ENCODE data around the gene EXOC4. TPM values are rescaled to one million over a fixed set of nuclear protein-coding genes. Genes with fewer than 3 reads are reported as not detected.

EXOC4 gene
- total RNA-seq, 1 donor from 2014 or later = 51.6 TPM

DNA sequence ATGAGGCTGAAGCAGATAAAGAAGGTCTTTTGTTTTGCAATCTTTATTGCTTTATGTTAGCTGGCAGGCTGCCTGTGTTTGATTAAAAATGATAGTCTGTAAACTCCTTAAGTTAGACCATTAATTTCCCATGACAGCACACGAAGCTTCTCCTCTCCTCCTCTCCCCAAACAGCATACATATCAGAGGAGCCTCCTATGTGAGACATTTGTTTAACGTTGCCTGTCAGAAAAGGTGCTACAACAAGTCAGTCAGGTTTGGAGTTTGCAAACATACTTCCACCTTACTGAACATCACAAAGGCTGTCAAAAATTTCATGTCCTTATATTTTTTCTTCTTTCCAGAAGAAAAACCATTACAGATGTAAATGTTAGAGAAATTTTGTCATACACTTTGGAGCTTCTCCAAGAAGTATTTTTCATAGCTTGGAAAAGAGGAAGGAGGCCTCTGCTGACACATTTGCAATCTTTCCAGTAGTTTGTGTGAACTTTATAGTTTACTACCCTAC lies 393.1 kb downstream of the EXOC4 start:
- H3K36me3 ChIP-seq (ENCODE audit: control insufficient read depth, insufficient read depth, low read length) = no peaks in the 10 kb centered on the region
- DNase-seq (ENCODE audit: low read depth) = no peak
- H3K4me3 ChIP-seq (ENCODE audit: low read depth, low read length) = no peak overlapping the region
- TF ChIP-seq, protein P1, sequence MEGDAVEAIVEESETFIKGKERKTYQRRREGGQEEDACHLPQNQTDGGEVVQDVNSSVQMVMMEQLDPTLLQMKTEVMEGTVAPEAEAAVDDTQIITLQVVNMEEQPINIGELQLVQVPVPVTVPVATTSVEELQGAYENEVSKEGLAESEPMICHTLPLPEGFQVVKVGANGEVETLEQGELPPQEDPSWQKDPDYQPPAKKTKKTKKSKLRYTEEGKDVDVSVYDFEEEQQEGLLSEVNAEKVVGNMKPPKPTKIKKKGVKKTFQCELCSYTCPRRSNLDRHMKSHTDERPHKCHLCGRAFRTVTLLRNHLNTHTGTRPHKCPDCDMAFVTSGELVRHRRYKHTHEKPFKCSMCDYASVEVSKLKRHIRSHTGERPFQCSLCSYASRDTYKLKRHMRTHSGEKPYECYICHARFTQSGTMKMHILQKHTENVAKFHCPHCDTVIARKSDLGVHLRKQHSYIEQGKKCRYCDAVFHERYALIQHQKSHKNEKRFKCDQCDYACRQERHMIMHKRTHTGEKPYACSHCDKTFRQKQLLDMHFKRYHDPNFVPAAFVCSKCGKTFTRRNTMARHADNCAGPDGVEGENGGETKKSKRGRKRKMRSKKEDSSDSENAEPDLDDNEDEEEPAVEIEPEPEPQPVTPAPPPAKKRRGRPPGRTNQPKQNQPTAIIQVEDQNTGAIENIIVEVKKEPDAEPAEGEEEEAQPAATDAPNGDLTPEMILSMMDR (IDR thresholded peaks at IDR 0.05; ENCODE audit: insufficient read depth, low read length, poor library complexity, severe bottlenecking) = no peak
- H3K27me3 ChIP-seq (ENCODE audit: control insufficient read depth, insufficient read depth, low read length) = no peaks in the 10 kb centered on the region

DNA sequence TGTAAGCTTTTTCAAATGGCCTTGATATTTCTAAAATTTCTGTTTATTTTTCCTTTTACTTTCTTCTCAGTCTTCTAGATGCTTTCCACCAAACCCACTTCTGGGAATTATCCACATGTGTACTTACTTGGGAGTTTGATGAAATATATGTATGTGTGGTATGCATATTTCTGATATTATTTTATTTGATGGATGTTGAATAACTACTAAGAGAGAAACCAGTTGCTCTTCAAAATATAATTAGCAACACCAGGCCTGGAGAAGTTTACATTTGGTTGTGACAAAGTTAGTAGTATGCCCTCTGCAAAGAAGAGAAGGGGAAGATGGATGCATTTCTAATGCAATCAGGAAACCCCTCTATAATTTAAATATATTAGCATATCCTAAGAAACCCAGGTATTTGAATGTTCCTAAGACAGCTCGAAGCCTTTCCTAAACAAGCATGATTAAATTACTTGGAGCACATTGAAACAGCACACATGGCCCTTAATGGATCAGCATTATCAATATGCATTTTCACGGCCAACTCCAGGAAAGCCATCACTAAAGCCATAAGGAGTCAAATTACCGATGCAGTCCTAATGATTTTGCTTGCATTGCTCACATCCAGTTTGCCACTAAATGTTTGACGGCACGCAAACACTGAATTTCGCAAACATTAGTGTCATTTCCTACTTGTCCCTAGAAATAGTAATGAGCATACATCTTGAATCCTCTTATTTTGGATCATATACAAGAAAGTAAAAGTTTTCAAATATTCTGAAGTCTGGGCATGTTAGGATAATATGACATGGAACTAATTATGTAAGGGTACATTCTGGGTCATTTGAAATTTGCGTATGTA lies 393.8 kb downstream of the EXOC4 start:
- no peaks in the 10 kb centered on the region for H3K36me3 ChIP-seq (ENCODE audit: control insufficient read depth, insufficient read depth, low read length)
- no peak for DNase-seq (ENCODE audit: low read depth)
- TF ChIP-seq, protein P1 (IDR thresholded peaks at IDR 0.05; ENCODE audit: insufficient read depth, low read length, poor library complexity, severe bottlenecking) = no peak
- H3K4me3 ChIP-seq (ENCODE audit: low read depth, low read length) = no peak overlapping the region
- no peaks in the 10 kb centered on the region for H3K27me3 ChIP-seq (ENCODE audit: control insufficient read depth, insufficient read depth, low read length)

DNA sequence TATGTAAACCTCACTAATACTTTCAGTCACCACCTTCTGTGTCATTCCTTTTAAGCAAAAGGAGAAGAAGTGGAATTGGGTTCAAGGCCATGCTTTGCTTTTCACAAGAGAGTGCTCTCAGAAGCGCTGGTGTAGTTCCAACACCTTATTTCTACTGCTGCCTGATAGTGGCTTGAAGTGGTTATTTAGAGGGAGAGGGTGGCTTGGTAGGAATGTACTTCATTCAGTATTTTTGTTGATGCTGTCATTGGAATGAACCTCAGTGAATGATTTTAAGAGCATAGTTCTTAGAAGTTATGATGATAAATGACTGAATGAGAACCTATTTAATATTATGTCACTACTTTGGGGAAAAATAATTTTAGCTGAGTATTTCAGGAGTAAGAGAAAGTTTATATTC lies 396.7 kb downstream of the EXOC4 start:
- no peak for DNase-seq (ENCODE audit: low read depth)
- TF ChIP-seq, protein P1 (IDR thresholded peaks at IDR 0.05; ENCODE audit: insufficient read depth, low read length, poor library complexity, severe bottlenecking) = no peak
- Histone ChIP-seq H3K27me3 (ENCODE audit: control insufficient read depth, insufficient read depth, low read length) (no peaks in the 10 kb centered on the region), H3K4me3 (ENCODE audit: low read depth, low read length) (no peak overlapping the region), H3K36me3 (ENCODE audit: control insufficient read depth, insufficient read depth, low read length) (no peaks in the 10 kb centered on the region)

DNA sequence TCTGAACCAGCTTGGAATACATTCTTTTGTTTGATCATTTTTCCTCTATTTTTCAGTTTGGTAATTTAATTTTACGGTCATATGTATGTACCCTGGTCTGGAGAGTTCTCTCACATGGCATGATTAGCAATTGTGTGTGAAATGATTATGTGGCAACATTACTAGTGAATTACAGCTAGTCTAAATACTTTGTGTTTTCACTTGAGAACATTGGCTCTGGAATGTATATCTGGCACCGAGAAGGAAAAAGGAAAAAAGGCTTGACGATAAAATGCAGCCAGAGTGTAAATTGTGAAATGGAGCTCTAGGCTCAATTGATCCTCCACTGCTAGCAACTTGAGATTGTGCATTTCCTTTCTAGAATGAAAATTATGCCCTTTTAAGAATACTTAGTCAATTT lies 397.2 kb downstream of the EXOC4 start:
- no peaks in the 10 kb centered on the region for H3K27me3 ChIP-seq (ENCODE audit: control insufficient read depth, insufficient read depth, low read length)
- TF ChIP-seq, protein P1 (IDR thresholded peaks at IDR 0.05; ENCODE audit: insufficient read depth, low read length, poor library complexity, severe bottlenecking) = no peak
- no peaks in the 10 kb centered on the region for H3K36me3 ChIP-seq (ENCODE audit: control insufficient read depth, insufficient read depth, low read length)
- H3K4me3 ChIP-seq (ENCODE audit: low read depth, low read length) = no peak overlapping the region
- DNase-seq (ENCODE audit: low read depth) = no peak

DNA sequence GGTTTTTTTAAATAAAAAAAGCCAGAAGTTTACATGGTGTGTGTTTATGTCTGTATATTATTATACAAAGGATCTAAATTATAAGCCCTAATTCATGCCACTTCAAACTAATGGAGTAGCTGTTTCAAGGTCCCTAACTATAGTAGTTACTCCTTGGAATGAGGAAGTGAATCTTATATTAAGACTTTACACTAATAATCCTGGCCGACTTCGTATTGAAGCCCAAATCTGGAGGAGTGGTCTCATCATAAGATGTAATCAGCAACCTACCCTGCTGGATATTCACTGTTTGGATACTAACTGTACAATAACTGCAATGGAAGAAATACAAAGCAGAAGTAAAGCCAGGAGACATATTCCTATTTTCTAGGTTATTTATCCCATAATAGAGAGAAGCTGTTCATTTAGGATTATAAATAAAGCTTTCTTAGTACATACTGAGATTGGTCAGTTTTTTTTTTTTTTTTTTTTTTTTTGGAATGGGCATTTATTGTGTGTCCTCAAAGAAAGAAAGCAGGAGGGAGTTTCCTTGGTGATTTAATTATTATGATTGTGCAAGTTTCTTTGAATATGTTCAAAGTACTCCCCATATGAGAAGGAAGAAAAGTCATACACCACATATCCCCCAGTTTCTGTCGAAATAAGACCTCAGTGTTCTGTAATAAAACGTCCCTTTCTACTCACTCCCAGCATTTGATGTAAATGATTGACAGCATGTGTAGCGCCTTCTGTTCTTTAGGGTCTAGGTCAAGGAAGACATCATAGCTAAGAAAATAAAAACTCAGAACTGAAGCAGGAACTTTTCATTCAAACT lies 397.8 kb downstream of the EXOC4 start:
- H3K27me3 ChIP-seq (ENCODE audit: control insufficient read depth, insufficient read depth, low read length) = no peaks in the 10 kb centered on the region
- H3K36me3 ChIP-seq (ENCODE audit: control insufficient read depth, insufficient read depth, low read length) = no peaks in the 10 kb centered on the region
- DNase-seq (ENCODE audit: low read depth) = no peak
- TF ChIP-seq, protein P1 (IDR thresholded peaks at IDR 0.05; ENCODE audit: insufficient read depth, low read length, poor library complexity, severe bottlenecking) = no peak
- H3K4me3 ChIP-seq (ENCODE audit: low read depth, low read length) = no peak overlapping the region
